Gastroesophageal sphincter (tissue), 4 donors: ENCODE measurements around the gene ARAP3. TPM values are rescaled to one million over a fixed set of nuclear protein-coding genes. Genes with fewer than 3 reads are reported as not detected.

Experiments
- ATAC-seq: fragments of 150-250 bp; one replicate; pipeline ENCODE4 v1.9.1; 2016; ENCODE audit warnings: mild to moderate bottlenecking, moderate library complexity
- H3K27ac ChIP-seq, 4 donors: fragments of 200-600 bp; sonication (generic) in 3 of 4; 1 replicate in 3 of 4; 2 replicates in 1 of 4; pipeline ENCODE4 v1.5.1; 2016 to 2019
- H3K27me3 ChIP-seq: fragments of 200-600 bp; sonication (generic); one replicate; pipeline ENCODE4 v1.5.1; 2019
- H3K36me3 ChIP-seq, 2 donors: fragments of 200-600 bp; sonication (generic); one replicate each; pipeline ENCODE4 v1.5.1; 2019; ENCODE audit warnings: control low read depth in 1 of 2
- H3K4me1 ChIP-seq, 3 donors: fragments of 200-600 bp; sonication (generic); 1 replicate in 2 of 3; 2 replicates in 1 of 3; pipeline ENCODE4 v1.5.1; 2016 to 2019; ENCODE audit warnings: control low read depth in 2 of 3
- H3K4me3 ChIP-seq, 2 donors: fragments of 200-600 bp; sonication (generic); one replicate each; pipeline ENCODE4 v1.5.1; 2019; ENCODE audit warnings: mild to moderate bottlenecking in 1 of 2, moderate library complexity in 1 of 2
- H3K9me3 ChIP-seq, 3 donors: fragments of 200-600 bp; sonication (generic); one replicate each; pipeline ENCODE4 v1.5.1; 2017 to 2019; ENCODE audit warnings: control low read depth in 2 of 3
- EP300 ChIP-seq: sonication (generic); formaldehyde crosslinking; IDR thresholded peaks from one replicate; pipeline ENCODE4 v1.6.1; 2017; ENCODE audit warnings: antibody characterized with exemption, mild to moderate bottlenecking
- POLR2A ChIP-seq, 2 donors: fragments of 450-650 bp; IDR thresholded peaks; one replicate each; pipeline ENCODE4 v1.6.1; 2017; ENCODE audit warnings: antibody characterized with exemption in 2 of 2, mild to moderate bottlenecking in 2 of 2, moderate library complexity in 1 of 2
- POLR2AphosphoS5 ChIP-seq: sonication (generic); formaldehyde crosslinking; IDR thresholded peaks from one replicate; pipeline ENCODE4 v1.6.1; 2017; ENCODE audit warnings: antibody characterized with exemption
- WGBS, 2 donors: methylation state at CpG; one replicate each; pipeline ENCODE4 v1.1.5; 2018; ENCODE audit warnings: low coverage in 1 of 2; 5-methylcytosine and 5-hydroxymethylcytosine counted together
- total RNA-seq, 4 donors: library from RNA; depleted of rRNA; stranded (reverse); fragments of >200 nt; gene quantifications; one replicate each; pipeline ENCODE4 v1.1.0, GENCODE V29; 2016
- TF ChIP-seq, protein P1 (sequence below), 4 experiments: fragments of 200-600 bp in 2 of 4; fragments of 450-650 bp in 2 of 4; sonication (generic) in 1 of 4; IDR thresholded peaks; one replicate each; pipeline ENCODE4 v1.5.1; 2017 to 2019; ENCODE audit warnings: antibody characterized with exemption in 4 of 4, mild to moderate bottlenecking in 2 of 4, moderate library complexity in 2 of 4

The ARAP3 gene
- total RNA-seq, 4 donors from 2014 or later = 5.3 to 7.2 (median 6.2) TPM

- no peak for ATAC-seq
- Histone ChIP-seq H3K27ac (no peak overlapping the region), H3K4me1 (peaks cover 0 to 15% (median 4%) of the 10 kb centered on the region in 3 donors), H3K4me3 (no peak overlapping the region), H3K27me3 (peaks cover 59% of the 10 kb centered on the region), H3K9me3 (no peaks in the 10 kb centered on the region), H3K36me3 (no peaks in the 10 kb centered on the region)
- WGBS, 2 donors = 62% methylated on average over 10 of the region's 25 CpGs; no CpG with 5 or more reads in 1 of the 2 donors
- TF ChIP-seq EP300 (no peak), POLR2AphosphoS5 (no peak), POLR2A (IDR thresholded peaks at IDR 0.05) (no peak)
- TF ChIP-seq, protein P1, sequence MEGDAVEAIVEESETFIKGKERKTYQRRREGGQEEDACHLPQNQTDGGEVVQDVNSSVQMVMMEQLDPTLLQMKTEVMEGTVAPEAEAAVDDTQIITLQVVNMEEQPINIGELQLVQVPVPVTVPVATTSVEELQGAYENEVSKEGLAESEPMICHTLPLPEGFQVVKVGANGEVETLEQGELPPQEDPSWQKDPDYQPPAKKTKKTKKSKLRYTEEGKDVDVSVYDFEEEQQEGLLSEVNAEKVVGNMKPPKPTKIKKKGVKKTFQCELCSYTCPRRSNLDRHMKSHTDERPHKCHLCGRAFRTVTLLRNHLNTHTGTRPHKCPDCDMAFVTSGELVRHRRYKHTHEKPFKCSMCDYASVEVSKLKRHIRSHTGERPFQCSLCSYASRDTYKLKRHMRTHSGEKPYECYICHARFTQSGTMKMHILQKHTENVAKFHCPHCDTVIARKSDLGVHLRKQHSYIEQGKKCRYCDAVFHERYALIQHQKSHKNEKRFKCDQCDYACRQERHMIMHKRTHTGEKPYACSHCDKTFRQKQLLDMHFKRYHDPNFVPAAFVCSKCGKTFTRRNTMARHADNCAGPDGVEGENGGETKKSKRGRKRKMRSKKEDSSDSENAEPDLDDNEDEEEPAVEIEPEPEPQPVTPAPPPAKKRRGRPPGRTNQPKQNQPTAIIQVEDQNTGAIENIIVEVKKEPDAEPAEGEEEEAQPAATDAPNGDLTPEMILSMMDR (IDR thresholded peaks at IDR 0.05) = no peak
Observed at GRCh38 chr5:141692919-141693725, 11.1 kb upstream of the ARAP3 start.

- 10 to 23% methylated on average over 2 to 5 of the region's 5 CpGs for WGBS, 2 donors
- no peaks in the 10 kb centered on the region for H3K9me3 ChIP-seq
- H3K27ac ChIP-seq = no peak overlapping the region
- H3K36me3 ChIP-seq = no peaks in the 10 kb centered on the region
- peaks cover 0 to 15% (median 4%) of the 10 kb centered on the region in 3 donors for H3K4me1 ChIP-seq
- ATAC-seq = no peak
- peaks cover 53% of the 10 kb centered on the region for H3K27me3 ChIP-seq
- TF ChIP-seq, protein P1 (IDR thresholded peaks at IDR 0.05) = no peak
- no peak for TF ChIP-seq POLR2AphosphoS5
- TF ChIP-seq POLR2A (IDR thresholded peaks at IDR 0.05) = no peak
- no peak for TF ChIP-seq EP300
- peak overlapping the region in 1 of 2 donors; percentile 38 for H3K4me3 ChIP-seq
Observed at GRCh38 chr5:141692533-141692888, 10.5 kb upstream of the ARAP3 start.

- Histone ChIP-seq H3K4me1 (peaks cover 0 to 15% (median 4%) of the 10 kb centered on the region in 3 donors), H3K36me3 (no peaks in the 10 kb centered on the region), H3K27ac (no peak overlapping the region), H3K4me3 (peak overlapping the region in 1 of 2 donors; percentile 38), H3K9me3 (no peaks in the 10 kb centered on the region), H3K27me3 (peaks cover 47% of the 10 kb centered on the region)
- peak; percentile 88 for ATAC-seq
- TF ChIP-seq, protein P1 (IDR thresholded peaks at IDR 0.05) = peak in 3 of 4 experiments; percentile 95 to 98 (median 95)
- TF ChIP-seq POLR2A (IDR thresholded peaks at IDR 0.05) = no peak
- WGBS, 2 donors = 6 to 22% methylated on average over 3 to 9 of the region's 30 CpGs
Observed at GRCh38 chr5:141691867-141692532, 10.0 kb upstream of the ARAP3 start.

DNA sequence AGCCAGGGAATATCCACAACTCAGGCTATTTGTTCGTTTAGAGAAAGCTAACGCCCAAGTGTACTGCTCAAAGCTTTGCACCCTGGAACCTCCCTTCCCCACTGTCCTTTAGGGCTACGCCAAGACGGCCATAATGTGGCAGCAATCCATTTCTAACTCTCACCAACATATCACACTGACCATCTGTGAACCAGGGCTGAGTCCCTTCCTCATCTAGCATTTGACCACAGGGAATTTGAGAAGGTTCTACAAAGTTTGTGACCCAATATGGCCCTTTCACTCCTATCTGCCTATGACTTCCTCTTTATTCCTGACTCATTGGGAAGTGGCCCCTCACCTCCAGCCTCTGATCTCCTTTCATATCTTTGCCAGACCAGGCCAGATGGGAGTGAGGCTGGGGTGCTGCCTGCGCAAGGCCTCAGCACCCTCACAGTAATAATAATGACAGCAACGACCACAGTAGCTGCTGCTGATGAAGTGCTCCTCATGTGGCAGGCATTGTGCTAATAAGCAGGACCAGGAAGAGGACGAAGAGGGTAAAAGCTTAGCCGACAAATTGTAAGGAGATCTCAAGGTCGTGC is 9.3 kb upstream of the ARAP3 start:
- H3K27ac ChIP-seq = no peak overlapping the region
- no peak for ATAC-seq
- peaks cover 0 to 15% (median 4%) of the 10 kb centered on the region in 3 donors for H3K4me1 ChIP-seq
- no peaks in the 10 kb centered on the region for H3K9me3 ChIP-seq
- no peaks in the 10 kb centered on the region for H3K36me3 ChIP-seq
- TF ChIP-seq POLR2A (IDR thresholded peaks at IDR 0.05) (no peak), EP300 (no peak), POLR2AphosphoS5 (no peak)
- TF ChIP-seq, protein P1 (IDR thresholded peaks at IDR 0.05) = no peak
- H3K27me3 ChIP-seq = peaks cover 41% of the 10 kb centered on the region
- WGBS, 2 donors = 56 to 66% methylated on average over 8 of the region's 9 CpGs
- H3K4me3 ChIP-seq = no peak overlapping the region
